ENCODE data around the gene NTN3. TPM values are rescaled to one million over a fixed set of nuclear protein-coding genes. Genes with fewer than 3 reads are reported as not detected.

Gene NTN3
- total RNA-seq, 6 donors from 2014 or later = not detected

GRCh38 chr16:2490190-2491105 lies 19.4 kb downstream of the NTN3 start:
- no peak for TF ChIP-seq POLR2A (IDR thresholded peaks at IDR 0.05)
- TF ChIP-seq CTCF (IDR thresholded peaks at IDR 0.05) = no peak
- TF ChIP-seq EP300 (IDR thresholded peaks at IDR 0.05) = no peak
- TF ChIP-seq POLR2AphosphoS5 (IDR thresholded peaks at IDR 0.05) = no peak
- no peak overlapping the region for H3K4me3 ChIP-seq
- peaks cover 20 to 39% (median 32%) of the 10 kb centered on the region in 4 donors for H3K4me1 ChIP-seq
- peak in 1 of 2 donors; percentile 58 for DNase-seq
- H3K9me3 ChIP-seq = no peaks in the 10 kb centered on the region
- WGBS, 2 donors = 87 to 92% methylated on average over 10 to 23 of the region's 23 CpGs
- ATAC-seq (ENCODE audit: low FRiP score in 2 of 2) = no peak
- no peaks in the 10 kb centered on the region for H3K27me3 ChIP-seq
- peaks cover 0 to 14% (median 3%) of the 10 kb centered on the region in 4 donors for H3K36me3 ChIP-seq
- peak overlapping the region in 1 of 4 donors; percentile 3 for H3K27ac ChIP-seq

GRCh38 chr16:2492292-2492691 lies 21.2 kb downstream of the NTN3 start:
- H3K27me3 ChIP-seq = no peaks in the 10 kb centered on the region
- peaks cover 0 to 29% (median 14%) of the 10 kb centered on the region in 4 donors for H3K36me3 ChIP-seq
- 77 to 87% methylated on average over 13 of the region's 13 CpGs for WGBS, 2 donors
- peak overlapping the region in 1 of 4 donors; percentile 69 for H3K27ac ChIP-seq
- no peak for TF ChIP-seq CTCF (IDR thresholded peaks at IDR 0.05)
- no peak for TF ChIP-seq EP300 (IDR thresholded peaks at IDR 0.05)
- no peak for TF ChIP-seq POLR2AphosphoS5 (IDR thresholded peaks at IDR 0.05)
- TF ChIP-seq POLR2A (IDR thresholded peaks at IDR 0.05) = no peak
- H3K9me3 ChIP-seq = no peaks in the 10 kb centered on the region
- H3K4me1 ChIP-seq = peaks cover 8 to 34% (median 23%) of the 10 kb centered on the region in 4 donors
- no peak for ATAC-seq (ENCODE audit: low FRiP score in 2 of 2)
- no peak overlapping the region for H3K4me3 ChIP-seq
- DNase-seq = peak in 1 of 2 donors; percentile 30

GRCh38 chr16:2493605-2494004 lies 22.5 kb downstream of the NTN3 start:
- TF ChIP-seq CTCF (IDR thresholded peaks at IDR 0.05) = no peak
- TF ChIP-seq POLR2A (IDR thresholded peaks at IDR 0.05) = peak in 1 of 4 donors; percentile 37
- no peaks in the 10 kb centered on the region for H3K27me3 ChIP-seq
- H3K4me3 ChIP-seq = no peak overlapping the region
- peak overlapping the region in 3 of 4 donors; percentile 31 to 69 (median 58) for H3K27ac ChIP-seq
- DNase-seq (peak in 1 of 2 donors; percentile 78), ATAC-seq (ENCODE audit: low FRiP score in 2 of 2) (peak; percentile 7 to 72)
- no peaks in the 10 kb centered on the region for H3K9me3 ChIP-seq
- peaks cover 0 to 41% (median 15%) of the 10 kb centered on the region in 4 donors for H3K36me3 ChIP-seq
- peaks cover 18 to 36% (median 29%) of the 10 kb centered on the region in 4 donors for H3K4me1 ChIP-seq
- 63 to 76% methylated on average over 6 of the region's 6 CpGs for WGBS, 2 donors

- Histone ChIP-seq H3K27ac (peak overlapping the region; percentile 30 to 69 (median 44)), H3K9me3 (no peaks in the 10 kb centered on the region), H3K4me3 (no peak overlapping the region), H3K4me1 (peaks cover 19 to 46% (median 39%) of the 10 kb centered on the region in 4 donors), H3K27me3 (no peaks in the 10 kb centered on the region), H3K36me3 (peaks cover 0 to 50% (median 18%) of the 10 kb centered on the region in 4 donors)
- 70 to 93% methylated on average over 5 of the region's 5 CpGs for WGBS, 2 donors
- DNase-seq (peak in 1 of 2 donors; percentile 84), ATAC-seq (ENCODE audit: low FRiP score in 2 of 2) (no peak)
- TF ChIP-seq POLR2AphosphoS5 (IDR thresholded peaks at IDR 0.05) (peak in 1 of 2 donors; percentile 45), EP300 (IDR thresholded peaks at IDR 0.05) (peak; percentile 58 to 97 (median 88)), CTCF (IDR thresholded peaks at IDR 0.05) (no peak)
Observed at GRCh38 chr16:2494616-2495015, 23.5 kb downstream of the NTN3 start.
